Neural cell (in vitro differentiated cells): ENCODE results near the gene BET1. TPM values are rescaled to one million over a fixed set of nuclear protein-coding genes. Genes with fewer than 3 reads are reported as not detected.

Experiments
- H2AFZ ChIP-seq: fragments of 200-600, 300-800 bp; sonication (generic), shearing (Covaris generic); 2 replicates; pipeline ENCODE4 v1.6.0; 2014; ENCODE audit warnings: low read depth, mild to moderate bottlenecking, antibody characterized with exemption, low read length, moderate library complexity
- H3F3A ChIP-seq: fragments of 200-600 bp; shearing (Covaris generic); 2 replicates; pipeline ENCODE4 v1.6.1; 2016; ENCODE audit warnings: mild to moderate bottlenecking, moderate library complexity, mixed read lengths, antibody characterized with exemption, low read length; ENCODE audit not compliant: insufficient read depth, poor library complexity, severe bottlenecking
- H3K27ac ChIP-seq: fragments of 200-600, 300-800 bp; sonication (generic), shearing (Covaris generic); 2 replicates; pipeline ENCODE4 v1.5.1; 2014; ENCODE audit warnings: mild to moderate bottlenecking, low read length, moderate library complexity
- H3K27me3 ChIP-seq: fragments of 300-800, 200-600 bp; sonication (generic), shearing (Covaris generic); 2 replicates; pipeline ENCODE4 v1.6.0; 2014; ENCODE audit warnings: mild to moderate bottlenecking, low read depth, low read length, moderate library complexity; ENCODE audit not compliant: insufficient read depth
- H3K36me3 ChIP-seq: fragments of 300-800, 200-600 bp; sonication (generic), shearing (Covaris generic); 2 replicates; pipeline ENCODE4 v1.5.1; 2014; ENCODE audit warnings: mild to moderate bottlenecking, antibody characterized with exemption, low read length, moderate library complexity; ENCODE audit not compliant: insufficient read depth
- H3K4me2 ChIP-seq: fragments of 300-800, 200-600 bp; sonication (generic), shearing (Covaris generic); 2 replicates; pipeline ENCODE4 v1.6.0; 2014; ENCODE audit warnings: mild to moderate bottlenecking, low read length
- H3K4me3 ChIP-seq: fragments of 300-800, 200-600 bp; sonication (generic), shearing (Covaris generic); 2 replicates; pipeline ENCODE4 v1.5.1; 2014; ENCODE audit warnings: mild to moderate bottlenecking, low read length, moderate library complexity
- H3K79me2 ChIP-seq: fragments of 200-600 bp; shearing (Covaris generic); replicated peaks from 2 replicates; pipeline ENCODE4 v1.6.0; 2014; ENCODE audit warnings: mild to moderate bottlenecking, low read length, moderate library complexity; ENCODE audit not compliant: insufficient read depth
- H3K9ac ChIP-seq: fragments of 300-800, 200-600 bp; sonication (generic), shearing (Covaris generic); 2 replicates; pipeline ENCODE4 v1.6.1; 2016; ENCODE audit warnings: mild to moderate bottlenecking, low read length, mixed read lengths
- H3K9me2 ChIP-seq: fragments of 200-600 bp; shearing (Covaris generic); 2 replicates; pipeline ENCODE4 v1.6.1; 2016; ENCODE audit warnings: mild to moderate bottlenecking, low read length, mixed read lengths; ENCODE audit not compliant: insufficient read depth
- H3K9me3 ChIP-seq: fragments of 200-600, 300-800 bp; sonication (generic), shearing (Covaris generic); 2 replicates; pipeline ENCODE4 v1.6.1; 2016; ENCODE audit warnings: mild to moderate bottlenecking, mixed run types, low read length, moderate library complexity, mixed read lengths
- H4K20me1 ChIP-seq: fragments of 200-600 bp; shearing (Covaris generic); 2 replicates; pipeline ENCODE4 v1.6.1; 2016; ENCODE audit warnings: mild to moderate bottlenecking, mixed run types; ENCODE audit not compliant: insufficient read depth
- CTCF ChIP-seq: fragments of 450-650 bp; IDR thresholded peaks from 2 replicates; pipeline ENCODE4 v1.5.1; 2014; ENCODE audit warnings: antibody characterized with exemption, mild to moderate bottlenecking, moderate library complexity; ENCODE audit not compliant: poor library complexity, severe bottlenecking
- EP300 ChIP-seq: fragments of 450-650 bp; conservative IDR thresholded peaks from 2 replicates; pipeline ENCODE4 v1.6.1; 2014; ENCODE audit warnings: antibody characterized with exemption, mild to moderate bottlenecking, moderate library complexity; ENCODE audit not compliant: poor library complexity, severe bottlenecking
- EZH2 ChIP-seq: fragments of 200-600, 300-800 bp; shearing (Covaris generic), sonication (generic); IDR thresholded peaks from 2 replicates; pipeline ENCODE4 v1.6.1; 2014; ENCODE audit warnings: antibody characterized with exemption, low read length, borderline replicate concordance, mild to moderate bottlenecking; ENCODE audit not compliant: insufficient read depth, poor library complexity, severe bottlenecking
- MXI1 ChIP-seq: fragments of 450-650 bp; conservative IDR thresholded peaks from 2 replicates; pipeline ENCODE4 v1.6.1; 2014; ENCODE audit warnings: antibody characterized with exemption, mild to moderate bottlenecking; ENCODE audit not compliant: poor library complexity, severe bottlenecking
- POLR2AphosphoS5 ChIP-seq: IDR thresholded peaks from 2 replicates; pipeline ENCODE4 v1.6.1; 2012
- RAD21 ChIP-seq: fragments of 450-650 bp; conservative IDR thresholded peaks from 2 replicates; pipeline ENCODE4 v1.6.1; 2014; ENCODE audit warnings: antibody characterized with exemption, mild to moderate bottlenecking, moderate library complexity
- REST ChIP-seq: IDR thresholded peaks from 2 replicates; pipeline ENCODE4 v1.6.1; 2012; ENCODE audit warnings: borderline replicate concordance
- SMC3 ChIP-seq: fragments of 450-650 bp; conservative IDR thresholded peaks from 2 replicates; pipeline ENCODE4 v1.6.1; 2014; ENCODE audit warnings: antibody characterized with exemption, mild to moderate bottlenecking, moderate library complexity; ENCODE audit not compliant: poor library complexity
- TAF1 ChIP-seq: IDR thresholded peaks from 2 replicates; pipeline ENCODE4 v1.6.1; 2012; ENCODE audit warnings: low read depth
- polyA plus RNA-seq: library from polyadenylated mRNA; depleted of rRNA; stranded (reverse); fragments of >200 nt; gene quantifications from 2 replicates; pipeline ENCODE4 v1.2.3, GENCODE V29; 2014

BET1 gene
- polyA plus RNA-seq, 1 donor from 2014 or later: 49.9 TPM

- no peaks in the 10 kb centered on the region for H4K20me1 ChIP-seq
- no peak overlapping the region for H3K9ac ChIP-seq
- H3K79me2 ChIP-seq: no peaks in the 10 kb centered on the region
- no peak overlapping the region for H2AFZ ChIP-seq
- no peaks in the 10 kb centered on the region for H3K27me3 ChIP-seq
- H3K4me3 ChIP-seq: no peak overlapping the region
- H3K27ac ChIP-seq: no peak overlapping the region
- H3K36me3 ChIP-seq: no peaks in the 10 kb centered on the region
- H3K4me2 ChIP-seq: no peak overlapping the region
- TF ChIP-seq SMC3: no peak
- no peak for TF ChIP-seq REST
- TF ChIP-seq RAD21: no peak
- TF ChIP-seq CTCF: no peak
- no peak for TF ChIP-seq POLR2AphosphoS5
- no peak for TF ChIP-seq EZH2
- TF ChIP-seq MXI1: no peak
- TF ChIP-seq EP300: no peak
- TF ChIP-seq TAF1: no peak
- H3F3A ChIP-seq: no peaks in the 10 kb centered on the region
- H3K9me2 ChIP-seq: no peaks in the 10 kb centered on the region
- H3K9me3 ChIP-seq: no peaks in the 10 kb centered on the region
Observed at GRCh38 chr7:93964813-93965212, 39.3 kb downstream of the BET1 start.

- Histone ChIP-seq H3F3A (no peaks in the 10 kb centered on the region), H2AFZ (no peak overlapping the region), H3K9ac (no peak overlapping the region), H3K79me2 (no peaks in the 10 kb centered on the region), H3K4me2 (no peak overlapping the region), H3K27me3 (no peaks in the 10 kb centered on the region), H3K4me3 (no peak overlapping the region), H3K27ac (no peak overlapping the region), H4K20me1 (no peaks in the 10 kb centered on the region), H3K9me2 (no peaks in the 10 kb centered on the region), H3K9me3 (no peaks in the 10 kb centered on the region), H3K36me3 (no peaks in the 10 kb centered on the region)
- TF ChIP-seq EP300: no peak
Observed at GRCh38 chr7:93964262-93964661, 39.9 kb downstream of the BET1 start.

GRCh38 chr7:93960986-93961385 is 43.2 kb downstream of the BET1 start:
- H3K4me2 ChIP-seq: no peak overlapping the region
- H3K9ac ChIP-seq: no peak overlapping the region
- no peaks in the 10 kb centered on the region for H3F3A ChIP-seq
- no peak overlapping the region for H3K4me3 ChIP-seq
- no peak overlapping the region for H2AFZ ChIP-seq
- H3K9me3 ChIP-seq: no peaks in the 10 kb centered on the region
- H3K79me2 ChIP-seq: no peaks in the 10 kb centered on the region
- H4K20me1 ChIP-seq: no peaks in the 10 kb centered on the region
- no peak overlapping the region for H3K27ac ChIP-seq
- H3K27me3 ChIP-seq: no peaks in the 10 kb centered on the region
- H3K36me3 ChIP-seq: no peaks in the 10 kb centered on the region
- no peaks in the 10 kb centered on the region for H3K9me2 ChIP-seq
- no peak for TF ChIP-seq CTCF
- no peak for TF ChIP-seq REST
- TF ChIP-seq TAF1: no peak
- TF ChIP-seq EP300: no peak
- TF ChIP-seq POLR2AphosphoS5: no peak
- TF ChIP-seq EZH2: no peak
- TF ChIP-seq SMC3: no peak
- no peak for TF ChIP-seq MXI1
- no peak for TF ChIP-seq RAD21
